Hematopoietic multipotent progenitor cell treated with erythropoietin and hydrocortisone succinate and interleukin-3 and kit ligand, for 6 days (in vitro differentiated cells): Measurements from ENCODE around the gene ZNF821.

Experiments
- DNase-seq: peaks from one replicate; pipeline ENCODE4 v3.0.0-alpha.2; 2015

ZNF821 gene

GRCh38 chr16:71883849-71884638, at the start of gene ZNF821:
TSS of gene ZNF821 (minus strand) at chr16:71884182. CDS start at chr16:71879946, 4,236 bp downstream.
- peak; percentile 71 for DNase-seq

GRCh38 chr16:71933017-71933416, 49.0 kb upstream of the ZNF821 start:
- DNase-seq: no peak

- no peak for DNase-seq
Observed at GRCh38 chr16:71931599-71931998, 47.6 kb upstream of the ZNF821 start.

GRCh38 chr16:71931001-71931400, 47.0 kb upstream of the ZNF821 start:
- DNase-seq: no peak

- DNase-seq: no peak
Observed at GRCh38 chr16:71930013-71930563, 46.1 kb upstream of the ZNF821 start.

- no peak for DNase-seq
Observed at GRCh38 chr16:71929048-71929447, 45.1 kb upstream of the ZNF821 start.

GRCh38 chr16:71927787-71928186, 43.8 kb upstream of the ZNF821 start:
- DNase-seq: no peak

- DNase-seq: peak; percentile 49
Observed at GRCh38 chr16:71927383-71927782, 43.4 kb upstream of the ZNF821 start.

GRCh38 chr16:71924710-71925109, 40.7 kb upstream of the ZNF821 start:
- no peak for DNase-seq

- DNase-seq: no peak
Observed at GRCh38 chr16:71923941-71924690, 40.1 kb upstream of the ZNF821 start.

GRCh38 chr16:71920658-71921057, 36.7 kb upstream of the ZNF821 start:
- no peak for DNase-seq

- DNase-seq: peak; percentile 41
Observed at GRCh38 chr16:71919035-71919434, 35.1 kb upstream of the ZNF821 start.

GRCh38 chr16:71917900-71918299, 33.9 kb upstream of the ZNF821 start:
- DNase-seq: no peak

GRCh38 chr16:71916397-71916920, 32.5 kb upstream of the ZNF821 start:
- no peak for DNase-seq

- no peak for DNase-seq
Observed at GRCh38 chr16:71915350-71915749, 31.4 kb upstream of the ZNF821 start.

GRCh38 chr16:71914802-71915201, 30.8 kb upstream of the ZNF821 start:
- no peak for DNase-seq

- no peak for DNase-seq
Observed at GRCh38 chr16:71912534-71913275, 28.7 kb upstream of the ZNF821 start.

GRCh38 chr16:71911121-71911520, 27.1 kb upstream of the ZNF821 start:
- no peak for DNase-seq

- DNase-seq: peak; percentile 15
Observed at GRCh38 chr16:71905765-71906164, 21.8 kb upstream of the ZNF821 start.

GRCh38 chr16:71904239-71904638, 20.3 kb upstream of the ZNF821 start:
- DNase-seq: no peak

- no peak for DNase-seq
Observed at GRCh38 chr16:71903608-71904007, 19.6 kb upstream of the ZNF821 start.

GRCh38 chr16:71902656-71903365, 18.8 kb upstream of the ZNF821 start:
- DNase-seq: no peak
